HG03060 (cell line): ENCODE data around the gene NANOS3.

Source experiments
- ATAC-seq: cut with Tn5 transposase; IDR thresholded peaks from one replicate; pipeline ENCODE4 v1.9.1; 2021; ENCODE audit warnings: low read depth, moderate number of reproducible peaks; ENCODE audit not compliant: unreplicated experiment

The NANOS3 gene

GRCh38 chr19:13861714-13862531 lies 15.0 kb upstream of the NANOS3 start:
- peak; percentile 37 for ATAC-seq

DNA sequence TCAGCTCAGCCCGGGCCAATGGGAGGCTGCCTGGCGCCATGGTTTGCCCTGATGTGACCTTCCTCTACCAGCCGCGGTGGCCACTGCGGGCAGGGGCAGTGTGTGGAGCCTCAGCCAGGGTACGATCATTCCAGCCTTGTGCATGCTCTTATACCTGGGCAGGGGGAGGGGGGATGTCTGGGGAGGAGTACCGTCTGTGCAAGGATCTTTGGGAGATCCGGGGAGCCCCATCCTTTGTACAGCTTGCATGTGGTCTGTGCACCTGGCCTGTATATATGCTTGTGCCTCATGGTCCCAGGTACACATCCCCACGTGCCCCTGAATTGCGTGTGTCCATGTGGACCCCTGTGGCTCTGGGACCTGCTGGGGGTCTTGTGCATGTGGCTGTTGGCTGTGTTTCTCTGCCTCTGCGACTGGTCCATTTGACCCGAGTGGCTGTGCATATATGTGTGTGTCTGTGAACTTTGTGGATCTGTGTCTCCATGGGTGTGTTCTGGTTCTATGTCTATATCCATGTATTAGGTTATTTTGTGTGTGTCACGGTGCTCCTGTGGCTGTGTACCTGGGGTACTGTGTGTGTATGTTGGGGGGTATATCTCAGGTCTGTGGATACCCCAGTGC lies 12.8 kb upstream of the NANOS3 start:
- ATAC-seq: no peak

- ATAC-seq: no peak
These were observed 12.0 kb upstream of the NANOS3 start for GRCh38 chr19:13864667-13865570.

GRCh38 chr19:13865571-13866462 lies 11.1 kb upstream of the NANOS3 start:
- ATAC-seq: no peak

GRCh38 chr19:13866463-13867046 lies 10.4 kb upstream of the NANOS3 start:
- no peak for ATAC-seq

DNA sequence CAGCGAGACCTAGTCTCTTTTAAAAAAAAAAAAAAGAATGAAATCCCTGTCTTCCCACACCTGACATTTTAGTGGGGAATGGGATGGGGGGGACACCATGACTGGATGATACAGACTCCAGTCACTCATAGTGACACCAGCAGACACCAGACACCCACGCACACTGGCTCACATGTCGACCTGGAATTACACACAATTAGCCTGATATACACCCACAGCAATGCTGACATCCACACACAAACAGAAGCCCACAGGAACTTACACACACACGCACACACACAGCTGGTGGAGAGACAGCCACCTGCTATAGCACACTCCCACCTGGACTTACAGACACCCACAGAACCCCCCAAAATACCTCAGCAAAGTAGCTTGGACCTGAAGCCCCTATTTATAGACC lies 8.3 kb upstream of the NANOS3 start:
- ATAC-seq: no peak

- no peak for ATAC-seq
These were observed 7.7 kb upstream of the NANOS3 start for GRCh38 chr19:13869281-13869680.

- ATAC-seq: no peak
These were observed 6.1 kb upstream of the NANOS3 start for GRCh38 chr19:13870873-13871272.

DNA sequence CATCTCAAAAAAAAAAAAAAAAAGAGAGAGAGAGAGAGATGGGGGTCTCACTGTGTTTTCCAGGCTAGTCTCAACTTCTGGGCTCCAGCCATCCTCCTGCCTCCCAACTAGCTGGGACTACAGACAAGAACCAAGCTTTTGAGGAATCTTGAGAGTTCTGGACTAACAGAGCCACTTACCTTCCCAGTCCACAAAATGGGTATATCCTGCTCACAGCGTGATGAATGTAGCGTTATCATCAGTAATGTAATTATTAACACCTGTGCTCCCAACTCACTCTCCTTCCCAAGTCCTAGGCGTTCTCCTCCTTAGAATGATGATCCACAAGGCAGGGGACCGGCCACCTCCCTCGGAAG lies 4.6 kb upstream of the NANOS3 start:
- no peak for ATAC-seq

DNA sequence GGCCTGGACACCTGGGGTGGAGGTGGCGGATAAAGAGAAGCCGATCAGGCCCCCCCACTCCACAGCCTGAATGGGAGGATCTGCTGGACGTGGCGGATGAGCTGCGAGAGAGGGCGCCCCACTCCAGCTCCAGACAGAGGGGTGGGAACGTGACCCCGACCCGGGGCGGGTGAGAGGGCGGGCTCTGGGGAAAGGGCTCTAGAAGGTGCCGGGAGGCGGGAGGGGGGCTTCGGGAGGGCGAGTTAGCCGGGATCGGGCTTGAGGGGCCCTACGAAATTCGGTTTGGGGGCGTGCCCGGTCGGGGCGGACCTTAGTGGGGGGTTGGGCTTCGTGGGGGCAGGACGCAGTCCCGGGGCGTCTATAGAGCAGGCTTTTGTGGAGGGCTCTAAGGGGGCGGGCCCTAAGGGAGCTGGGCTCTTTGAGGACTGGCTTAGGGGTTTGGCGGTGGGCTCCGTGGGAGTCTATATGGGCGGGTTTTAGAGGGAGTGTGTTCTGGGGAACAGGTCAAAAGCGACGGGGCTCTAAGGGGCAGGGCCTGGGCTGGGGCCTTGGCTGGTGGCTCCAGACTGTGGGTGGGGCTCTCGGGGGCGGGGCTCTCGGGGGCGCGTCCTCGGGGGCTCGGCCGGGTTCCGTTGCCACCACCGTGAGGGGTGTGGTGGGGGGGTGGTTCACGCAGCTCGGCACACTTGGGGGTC lies 4.1 kb upstream of the NANOS3 start:
- no peak for ATAC-seq

DNA sequence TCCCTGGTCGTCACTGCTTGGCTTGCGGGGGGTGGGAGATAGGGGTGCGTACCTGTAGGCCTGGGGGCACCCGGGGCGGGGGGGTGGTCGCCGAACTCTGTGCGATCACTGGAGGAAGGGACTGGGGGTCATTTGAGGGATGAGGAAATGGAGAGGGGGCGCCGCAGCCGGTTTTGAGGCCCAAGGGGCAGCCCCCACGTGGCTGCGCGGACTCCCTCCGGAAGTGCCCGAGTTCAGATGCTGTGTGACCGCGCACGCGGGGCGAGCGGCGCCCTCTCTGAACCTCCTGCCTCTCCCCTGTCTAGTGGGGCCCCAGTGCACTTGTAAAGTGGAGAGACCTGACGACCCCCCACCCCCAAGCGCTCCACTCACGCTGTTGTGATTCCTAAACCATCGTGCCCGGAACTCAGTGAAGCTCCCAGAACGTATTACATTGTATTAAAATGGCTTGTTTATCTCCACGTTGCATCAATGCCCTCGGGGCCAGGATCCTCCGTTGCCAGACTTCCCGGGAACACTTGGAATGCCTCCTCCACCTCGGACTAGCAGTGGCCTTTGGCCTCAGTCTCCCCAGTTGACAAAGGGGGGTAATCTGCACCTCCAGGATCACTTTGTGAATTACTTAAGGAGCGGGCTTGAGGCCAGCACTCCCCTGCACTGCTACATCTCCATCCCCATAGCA lies 3.0 kb upstream of the NANOS3 start:
- no peak for ATAC-seq

- no peak for ATAC-seq
These were observed 1.1 kb upstream of the NANOS3 start for GRCh38 chr19:13875824-13876223.

DNA sequence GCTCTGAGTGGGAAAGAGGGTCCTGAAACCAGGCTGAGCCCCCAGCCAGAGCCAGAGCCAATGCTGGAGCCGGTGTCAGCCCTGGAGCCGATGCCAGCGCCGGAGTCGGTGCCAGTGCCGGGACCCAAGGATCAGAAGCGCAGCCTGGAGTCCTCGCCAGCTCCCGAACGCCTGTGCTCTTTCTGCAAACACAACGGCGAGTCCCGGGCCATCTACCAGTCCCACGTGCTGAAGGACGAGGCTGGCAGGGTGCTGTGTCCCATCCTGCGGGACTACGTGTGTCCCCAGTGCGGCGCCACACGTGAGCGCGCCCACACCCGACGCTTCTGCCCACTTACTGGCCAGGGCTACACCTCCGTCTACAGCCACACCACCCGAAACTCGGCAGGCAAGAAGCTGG lies 369 bp downstream of the NANOS3 start:
- no peak for ATAC-seq

DNA sequence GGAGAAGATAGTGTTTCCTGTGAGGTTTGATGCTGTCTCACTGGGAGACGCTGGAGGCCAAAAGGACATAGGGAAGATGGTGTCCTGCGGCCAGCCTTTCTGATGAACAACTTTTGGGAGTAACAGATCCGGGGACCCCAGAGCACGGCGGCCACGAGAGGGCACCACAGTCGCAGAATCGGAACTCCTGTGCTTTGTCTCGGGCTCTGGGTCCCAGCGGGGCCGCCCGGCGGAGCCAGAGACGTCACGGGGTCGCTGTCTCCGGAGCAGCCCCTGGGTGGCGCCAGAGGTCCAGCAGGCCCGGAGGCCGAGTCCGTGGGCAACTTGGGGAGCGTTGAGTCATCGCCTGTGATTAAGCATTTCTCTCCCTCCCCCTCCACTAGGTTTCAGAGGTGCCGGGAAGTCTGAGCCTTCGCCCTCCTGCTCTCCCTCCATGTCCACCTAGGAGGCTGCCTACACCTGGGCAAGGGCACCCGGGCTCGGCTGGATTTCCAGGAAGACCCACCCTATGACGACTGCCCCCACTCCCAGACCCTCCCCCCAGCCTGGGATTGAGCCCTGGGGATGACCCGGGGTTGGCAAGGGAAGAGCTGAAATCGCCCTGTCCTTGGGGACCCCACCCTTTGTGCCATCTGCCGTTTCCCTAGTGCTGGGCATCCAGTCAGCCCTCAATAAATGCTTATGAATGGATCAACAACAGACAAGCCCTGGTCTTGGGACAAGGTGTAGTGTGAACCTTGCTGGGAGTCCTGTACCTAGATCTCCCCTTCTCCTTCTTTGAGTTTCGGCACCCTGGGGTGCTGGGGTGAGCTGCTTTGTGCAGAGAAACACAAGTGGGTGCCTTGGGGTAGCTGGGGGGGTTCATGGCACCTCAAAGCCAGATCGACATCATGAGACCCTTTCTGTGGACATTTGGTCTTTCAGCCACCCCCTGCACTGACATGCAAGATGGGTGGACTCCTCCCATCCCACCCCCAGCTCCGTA lies 3.4 kb downstream of the NANOS3 start:
- peak; percentile 54 for ATAC-seq

GRCh38 chr19:13881251-13881691 lies 4.3 kb downstream of the NANOS3 start:
- ATAC-seq: no peak

DNA sequence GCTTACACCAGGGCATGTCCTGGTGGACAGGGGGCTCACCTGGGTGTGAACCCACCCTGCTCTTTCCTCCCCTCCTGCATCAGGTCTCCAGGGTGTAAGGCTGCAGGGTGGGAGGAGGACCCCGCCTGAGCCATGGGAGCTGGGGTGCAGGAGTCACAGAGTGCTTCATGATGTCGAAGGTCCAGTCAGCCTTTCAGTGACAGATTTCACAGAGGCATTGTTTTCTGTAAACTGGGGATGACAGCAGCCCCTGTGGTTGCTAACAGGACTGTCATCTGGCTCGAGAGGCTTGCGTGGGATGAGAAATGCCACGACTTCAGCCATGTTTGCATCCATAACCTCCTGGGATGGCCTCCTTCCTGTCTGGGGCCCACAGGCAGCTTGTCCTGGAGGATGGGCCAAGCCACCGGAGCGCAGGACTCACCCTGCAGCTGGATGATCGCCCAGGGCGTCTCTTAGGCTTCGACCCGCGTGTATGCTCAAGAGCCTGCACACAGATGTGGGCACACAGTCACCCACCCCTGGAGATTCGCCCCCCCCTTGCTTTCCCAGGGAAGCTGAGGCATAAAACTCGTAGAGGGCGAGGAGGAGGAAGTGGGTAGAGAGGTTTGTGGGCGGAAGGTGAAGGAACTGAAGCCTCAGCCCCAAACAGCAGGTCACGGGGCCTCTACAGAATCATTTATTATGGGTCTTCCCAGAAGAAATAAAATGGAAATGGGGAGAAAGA lies 4.9 kb downstream of the NANOS3 start:
- ATAC-seq: no peak

GRCh38 chr19:13882419-13882795 lies 5.5 kb downstream of the NANOS3 start:
- ATAC-seq: no peak
